Activated naive CD4-positive, alpha-beta T cell treated with anti-CD3 and anti-CD28 coated beads, Interleukin-2, amount 50 U/mL, for 24 hours (primary cell): ENCODE measurements around the gene SLC39A11.
"Not testable (repeated sequence)": the region's sequence is repeated elsewhere in the genome, so short reads cannot be mapped to it uniquely, and the experiment has no call there.

ENCODE experiments used
- H3K27ac Mint-ChIP-seq: one replicate; pipeline ENCODE4 v1.8.0; 2021; ENCODE audit warnings: mild to moderate bottlenecking, mixed read lengths
- H3K27me3 Mint-ChIP-seq: one replicate; pipeline ENCODE4 v1.8.0; 2021; ENCODE audit warnings: mixed read lengths
- H3K36me3 Mint-ChIP-seq: one replicate; pipeline ENCODE4 v1.8.0; 2021; ENCODE audit warnings: mixed read lengths
- H3K4me1 Mint-ChIP-seq: one replicate; pipeline ENCODE4 v1.8.0; 2021; ENCODE audit warnings: mixed read lengths
- H3K4me3 Mint-ChIP-seq: one replicate; pipeline ENCODE4 v1.8.0; 2021; ENCODE audit warnings: mild to moderate bottlenecking, mixed read lengths
- H3K9me3 Mint-ChIP-seq: one replicate; pipeline ENCODE4 v1.8.0; 2021; ENCODE audit warnings: mixed read lengths

SLC39A11 gene

GRCh38 chr17:73121506-73121905 lies 29.0 kb upstream of the SLC39A11 start:
- Mint-ChIP-seq H3K4me1 (no peaks in the 10 kb centered on the region), H3K27ac (no peak overlapping the region), H3K4me3 (no peak overlapping the region), H3K36me3 (no peaks in the 10 kb centered on the region), H3K9me3 (no peaks in the 10 kb centered on the region), H3K27me3 (no peaks in the 10 kb centered on the region)

- no peaks in the 10 kb centered on the region for H3K9me3 Mint-ChIP-seq
- no peaks in the 10 kb centered on the region for H3K27me3 Mint-ChIP-seq
- no peaks in the 10 kb centered on the region for H3K36me3 Mint-ChIP-seq
- H3K4me1 Mint-ChIP-seq, result no peaks in the 10 kb centered on the region
- H3K27ac Mint-ChIP-seq, result no peak overlapping the region
- H3K4me3 Mint-ChIP-seq, result no peak overlapping the region
Measured at GRCh38 chr17:73119631-73120030, 27.1 kb upstream of the SLC39A11 start.

GRCh38 chr17:73118951-73119391 lies 26.5 kb upstream of the SLC39A11 start:
- no peaks in the 10 kb centered on the region for H3K9me3 Mint-ChIP-seq
- H3K36me3 Mint-ChIP-seq, result no peaks in the 10 kb centered on the region
- H3K4me1 Mint-ChIP-seq, result no peaks in the 10 kb centered on the region
- no peaks in the 10 kb centered on the region for H3K27me3 Mint-ChIP-seq
- no peak overlapping the region for H3K4me3 Mint-ChIP-seq
- H3K27ac Mint-ChIP-seq, result no peak overlapping the region

- H3K4me1 Mint-ChIP-seq, result no peaks in the 10 kb centered on the region
- H3K9me3 Mint-ChIP-seq, result no peaks in the 10 kb centered on the region
- H3K4me3 Mint-ChIP-seq, result no peak overlapping the region
- no peaks in the 10 kb centered on the region for H3K27me3 Mint-ChIP-seq
- no peak overlapping the region for H3K27ac Mint-ChIP-seq
- no peaks in the 10 kb centered on the region for H3K36me3 Mint-ChIP-seq
Measured at GRCh38 chr17:73118139-73118538, 25.7 kb upstream of the SLC39A11 start.

GRCh38 chr17:73112246-73112645 lies 19.8 kb upstream of the SLC39A11 start:
- Mint-ChIP-seq H3K36me3 (no peaks in the 10 kb centered on the region), H3K27ac (no peak overlapping the region), H3K4me1 (no peaks in the 10 kb centered on the region), H3K4me3 (no peak overlapping the region), H3K27me3 (no peaks in the 10 kb centered on the region), H3K9me3 (no peaks in the 10 kb centered on the region)

GRCh38 chr17:73111386-73111785 lies 18.9 kb upstream of the SLC39A11 start:
- Mint-ChIP-seq H3K27ac (no peak overlapping the region), H3K4me1 (no peaks in the 10 kb centered on the region), H3K36me3 (no peaks in the 10 kb centered on the region), H3K9me3 (no peaks in the 10 kb centered on the region), H3K27me3 (no peaks in the 10 kb centered on the region), H3K4me3 (no peak overlapping the region)

GRCh38 chr17:73107191-73107590 lies 14.7 kb upstream of the SLC39A11 start:
- H3K27me3 Mint-ChIP-seq, result no peaks in the 10 kb centered on the region
- no peak overlapping the region for H3K4me3 Mint-ChIP-seq
- no peak overlapping the region for H3K27ac Mint-ChIP-seq
- no peaks in the 10 kb centered on the region for H3K36me3 Mint-ChIP-seq
- H3K9me3 Mint-ChIP-seq, result no peaks in the 10 kb centered on the region
- no peaks in the 10 kb centered on the region for H3K4me1 Mint-ChIP-seq

GRCh38 chr17:73105431-73105830 lies 12.9 kb upstream of the SLC39A11 start:
- no peaks in the 10 kb centered on the region for H3K9me3 Mint-ChIP-seq
- no peak overlapping the region for H3K4me3 Mint-ChIP-seq
- H3K27ac Mint-ChIP-seq, result no peak overlapping the region
- H3K27me3 Mint-ChIP-seq, result peaks cover 1% of the 10 kb centered on the region
- no peaks in the 10 kb centered on the region for H3K4me1 Mint-ChIP-seq
- H3K36me3 Mint-ChIP-seq, result no peaks in the 10 kb centered on the region

- H3K9me3 Mint-ChIP-seq, result no peaks in the 10 kb centered on the region
- H3K27me3 Mint-ChIP-seq, result peaks cover 3% of the 10 kb centered on the region
- no peaks in the 10 kb centered on the region for H3K4me1 Mint-ChIP-seq
- no peaks in the 10 kb centered on the region for H3K36me3 Mint-ChIP-seq
- no peak overlapping the region for H3K27ac Mint-ChIP-seq
- H3K4me3 Mint-ChIP-seq, result no peak overlapping the region
Measured at GRCh38 chr17:73104450-73104849, 12.0 kb upstream of the SLC39A11 start.

GRCh38 chr17:73103641-73104335 lies 11.3 kb upstream of the SLC39A11 start:
- Mint-ChIP-seq H3K4me1 (no peaks in the 10 kb centered on the region), H3K4me3 (no peak overlapping the region), H3K9me3 (no peaks in the 10 kb centered on the region), H3K27me3 (peaks cover 3% of the 10 kb centered on the region), H3K27ac (no peak overlapping the region), H3K36me3 (no peaks in the 10 kb centered on the region)

- Mint-ChIP-seq H3K4me1 (no peaks in the 10 kb centered on the region), H3K27me3 (peaks cover 3% of the 10 kb centered on the region), H3K27ac (no peak overlapping the region), H3K9me3 (no peaks in the 10 kb centered on the region), H3K36me3 (no peaks in the 10 kb centered on the region), H3K4me3 (no peak overlapping the region)
Measured at GRCh38 chr17:73101031-73101430, 8.5 kb upstream of the SLC39A11 start.

- Mint-ChIP-seq H3K4me3 (no peak overlapping the region), H3K36me3 (no peaks in the 10 kb centered on the region), H3K27ac (no peak overlapping the region), H3K9me3 (no peaks in the 10 kb centered on the region), H3K4me1 (no peaks in the 10 kb centered on the region), H3K27me3 (peaks cover 6% of the 10 kb centered on the region)
Measured at GRCh38 chr17:73100363-73100762, 7.9 kb upstream of the SLC39A11 start.

- Mint-ChIP-seq H3K9me3 (no peaks in the 10 kb centered on the region), H3K4me1 (no peaks in the 10 kb centered on the region)
Measured at GRCh38 chr17:73099511-73099910, 7.0 kb upstream of the SLC39A11 start.

GRCh38 chr17:73098919-73099318 lies 6.4 kb upstream of the SLC39A11 start:
- Mint-ChIP-seq H3K4me3 (no peak overlapping the region), H3K4me1 (no peaks in the 10 kb centered on the region), H3K36me3 (no peaks in the 10 kb centered on the region), H3K9me3 (no peaks in the 10 kb centered on the region), H3K27ac (no peak overlapping the region), H3K27me3 (peaks cover 6% of the 10 kb centered on the region)

More at GRCh38 chr17:73099511-73099910, 7.0 kb upstream of the SLC39A11 start:
- no peak overlapping the region for H3K4me3 Mint-ChIP-seq
- H3K27ac Mint-ChIP-seq, result no peak overlapping the region
- peaks cover 6% of the 10 kb centered on the region for H3K27me3 Mint-ChIP-seq
- H3K36me3 Mint-ChIP-seq, result no peaks in the 10 kb centered on the region

GRCh38 chr17:73097973-73098765 lies 5.7 kb upstream of the SLC39A11 start:
- not testable (repeated sequence) for H3K27me3 Mint-ChIP-seq, H3K36me3 Mint-ChIP-seq, H3K9me3 Mint-ChIP-seq, H3K4me1 Mint-ChIP-seq, H3K4me3 Mint-ChIP-seq, H3K27ac Mint-ChIP-seq

GRCh38 chr17:73096866-73097265 lies 4.4 kb upstream of the SLC39A11 start:
- no peaks in the 10 kb centered on the region for H3K9me3 Mint-ChIP-seq
- peaks cover 8% of the 10 kb centered on the region for H3K4me1 Mint-ChIP-seq
- H3K4me3 Mint-ChIP-seq, result no peak overlapping the region
- H3K36me3 Mint-ChIP-seq, result no peaks in the 10 kb centered on the region
- H3K27me3 Mint-ChIP-seq, result peaks cover 6% of the 10 kb centered on the region
- H3K27ac Mint-ChIP-seq, result no peak overlapping the region
